ENCODE results near the gene ATR.
"Not testable (repeated sequence)": the region's sequence is repeated elsewhere in the genome, so short reads cannot be mapped to it uniquely, and the experiment has no call there.

ATR gene

GRCh38 chr3:142592268-142592667 is 13.7 kb upstream of the ATR start:
- not testable (repeated sequence) for DNase-seq

DNA sequence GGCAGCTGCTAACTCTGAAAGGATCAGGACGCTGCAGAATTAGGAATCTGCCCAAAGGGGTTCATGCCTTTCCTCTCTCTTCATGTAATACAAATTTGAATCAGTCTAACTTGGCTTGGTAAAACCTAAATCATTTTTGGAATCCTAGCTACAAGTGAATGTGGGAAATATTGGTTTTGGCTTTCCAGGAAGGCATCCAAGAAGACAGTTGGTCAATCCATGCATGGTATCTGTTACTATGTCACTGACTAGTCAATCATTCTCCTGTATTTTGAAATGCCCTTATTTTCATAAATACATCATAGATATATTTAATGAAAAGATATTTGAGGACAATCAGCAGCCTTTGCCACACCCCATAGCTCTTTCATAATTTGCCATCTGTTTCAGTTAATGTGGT is 10.2 kb upstream of the ATR start:
- DNase-seq = no peak

DNA sequence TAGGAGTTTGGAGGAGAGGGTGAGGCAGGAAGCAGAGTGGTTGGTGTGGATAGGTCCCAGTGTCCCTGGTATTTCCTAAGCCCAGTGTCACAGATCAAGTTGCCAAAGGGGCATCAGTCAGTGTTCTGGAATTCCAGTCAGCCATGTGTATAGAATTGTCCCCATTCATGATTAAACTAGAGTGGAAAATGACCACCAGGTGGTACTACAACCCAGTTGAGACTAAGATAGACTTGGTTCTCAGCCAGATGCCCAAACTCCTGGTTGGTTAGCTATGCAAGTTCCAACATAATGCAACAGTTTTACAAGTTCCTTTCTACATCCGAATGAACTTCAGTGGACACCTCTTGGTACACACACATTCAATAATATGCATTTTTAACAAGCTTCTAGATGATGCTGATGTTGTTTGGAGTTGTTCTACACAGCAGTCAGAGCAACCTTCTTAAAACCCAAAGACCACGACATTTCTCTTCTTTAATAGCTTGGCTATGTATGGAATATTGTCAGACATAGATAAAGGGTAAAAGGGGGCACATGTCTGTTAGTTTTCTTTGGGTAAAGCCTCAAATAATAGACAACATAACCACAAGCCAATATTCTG is 8.4 kb upstream of the ATR start:
- peak; percentile 43 for DNase-seq

GRCh38 chr3:142581070-142581469 is 2.5 kb upstream of the ATR start:
- not testable (repeated sequence) for DNase-seq

- no peak for DNase-seq
These were observed 1.5 kb upstream of the ATR start for GRCh38 chr3:142580061-142580423.

- no peak for DNase-seq
These were observed 721 bp downstream of the ATR start for GRCh38 chr3:142577696-142578328.

GRCh38 chr3:142576792-142577191 is 1.7 kb downstream of the ATR start:
- DNase-seq = no peak

DNA sequence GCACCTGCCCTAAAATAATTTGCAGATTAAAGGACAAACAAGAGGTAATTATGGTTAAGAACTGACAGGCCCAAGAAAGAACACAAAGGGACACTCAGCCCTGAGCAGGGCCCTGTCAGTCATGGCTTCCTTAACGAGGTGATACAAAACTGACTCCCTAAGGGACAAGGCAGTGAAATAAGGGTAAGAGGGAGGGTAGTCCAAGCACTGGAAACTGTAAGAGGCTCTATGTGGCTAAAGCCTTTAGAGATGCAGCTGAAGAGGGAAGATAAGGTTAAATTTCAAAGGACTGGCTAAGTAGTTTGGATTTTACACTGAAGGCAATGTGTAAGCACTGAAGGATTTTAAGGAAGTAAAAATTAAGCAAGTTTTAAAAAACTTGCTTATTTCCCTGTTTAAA is 3.9 kb downstream of the ATR start:
- DNase-seq = no peak

DNA sequence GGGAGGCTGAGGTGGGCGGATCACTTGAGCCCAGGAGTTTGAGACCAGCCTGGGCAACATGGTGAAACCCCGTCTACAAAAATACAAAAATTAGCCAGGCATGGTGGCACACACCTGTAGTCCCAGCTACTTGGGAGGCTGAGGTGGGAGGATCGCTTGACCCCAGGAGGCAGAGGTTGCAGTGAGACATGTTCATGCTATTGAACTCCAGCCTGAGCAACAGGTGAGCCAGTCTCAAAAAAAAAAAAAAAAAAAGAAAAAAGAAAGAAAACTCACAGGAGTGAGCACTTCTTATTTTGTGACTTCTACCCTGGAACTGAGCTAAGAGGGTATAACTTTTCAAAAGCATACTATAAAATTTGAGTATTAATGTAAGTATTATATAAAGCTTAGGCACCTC is 4.3 kb downstream of the ATR start:
- not testable (repeated sequence) for DNase-seq

DNA sequence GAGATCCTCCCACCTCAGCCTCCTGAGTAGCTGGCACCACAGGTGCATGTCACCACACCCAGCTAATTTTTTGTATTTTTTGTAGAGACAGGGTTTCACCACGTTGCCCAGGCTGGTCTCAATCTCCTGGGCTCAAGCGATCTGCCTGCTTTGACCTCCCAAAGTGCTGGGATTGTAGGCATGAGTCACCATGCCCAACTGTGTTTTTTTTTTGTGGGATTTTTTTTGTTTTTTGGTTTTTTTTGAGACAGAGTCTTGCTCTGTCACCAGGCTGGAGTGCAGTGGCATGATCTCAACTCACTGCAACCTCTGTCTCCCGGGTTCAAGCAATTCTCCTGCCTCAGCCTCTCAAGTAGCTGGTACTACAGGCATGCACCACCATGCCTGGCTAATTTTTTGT is 9.1 kb downstream of the ATR start:
- not testable (repeated sequence) for DNase-seq

- no peak for DNase-seq
These were observed 10.0 kb downstream of the ATR start for GRCh38 chr3:142568393-142569017.

GRCh38 chr3:142566096-142566495 is 12.4 kb downstream of the ATR start:
- DNase-seq = no peak

- DNase-seq = no peak
These were observed 15.0 kb downstream of the ATR start for GRCh38 chr3:142563496-142563997.

GRCh38 chr3:142560118-142560517 is 18.4 kb downstream of the ATR start:
- DNase-seq = no peak

GRCh38 chr3:142553741-142554140 is 24.8 kb downstream of the ATR start:
- DNase-seq = no peak

GRCh38 chr3:142552579-142552978 is 26.0 kb downstream of the ATR start:
- not testable (repeated sequence) for DNase-seq

DNA sequence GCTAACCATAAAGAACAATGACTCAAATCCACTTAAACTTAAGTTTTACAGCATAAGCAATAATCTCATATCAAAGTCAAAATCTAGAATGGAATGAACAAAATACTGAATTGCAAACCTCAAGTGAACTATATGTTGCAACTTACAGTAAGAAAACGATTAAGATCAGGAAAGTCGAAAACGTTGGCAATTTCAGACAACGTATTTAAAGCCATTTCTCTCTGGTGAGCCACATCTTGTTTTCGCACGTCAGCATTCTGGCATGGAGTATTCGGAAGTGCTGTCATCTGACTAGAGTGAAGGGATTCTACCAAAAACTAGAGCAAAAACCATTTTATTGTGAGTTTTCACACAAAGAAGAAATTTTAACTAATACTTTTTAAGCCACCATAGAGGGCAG is 28.5 kb downstream of the ATR start:
- DNase-seq = no peak

DNA sequence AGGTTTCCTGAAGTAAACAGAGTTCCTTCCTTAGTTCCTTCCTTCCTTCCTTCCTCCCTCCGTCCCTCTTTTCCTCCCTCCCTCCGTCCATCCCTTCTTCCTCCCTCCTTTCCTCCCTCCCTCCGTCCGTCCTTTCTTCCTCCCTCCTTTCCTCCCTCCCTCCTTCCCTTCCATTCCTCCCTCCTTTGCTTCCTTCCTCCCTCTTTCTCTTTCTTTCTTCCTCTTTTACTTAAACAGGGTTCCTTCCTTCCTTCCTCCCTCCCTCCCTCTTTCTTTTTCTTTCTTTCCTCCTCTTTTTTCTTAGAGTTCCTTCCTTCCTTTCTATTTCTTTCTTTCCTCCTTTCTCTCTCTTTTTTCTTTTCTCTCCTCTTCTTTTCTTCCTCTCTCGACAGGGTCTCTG is 35.2 kb downstream of the ATR start:
- DNase-seq = no peak

DNA sequence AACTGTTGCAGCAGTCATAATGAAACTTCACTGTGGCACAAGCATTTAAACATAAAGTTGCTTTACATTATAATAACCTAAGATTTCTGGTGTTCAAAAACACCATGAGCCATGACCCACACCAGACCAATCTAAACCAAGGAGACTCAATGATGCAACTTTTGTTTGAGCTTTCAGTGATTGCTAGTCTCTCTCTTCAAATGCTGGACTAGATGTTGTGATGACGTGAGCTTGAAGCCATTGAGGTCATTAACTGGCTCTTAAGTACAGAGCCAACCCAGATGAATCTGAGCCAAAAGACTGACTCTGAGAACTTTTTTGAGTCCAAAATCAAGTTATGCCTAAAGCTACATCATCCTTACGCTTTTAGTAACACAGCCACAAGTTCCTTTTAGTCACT is 36.5 kb downstream of the ATR start:
- DNase-seq = no peak

GRCh38 chr3:142536519-142536918 is 42.0 kb downstream of the ATR start:
- DNase-seq = no peak

DNA sequence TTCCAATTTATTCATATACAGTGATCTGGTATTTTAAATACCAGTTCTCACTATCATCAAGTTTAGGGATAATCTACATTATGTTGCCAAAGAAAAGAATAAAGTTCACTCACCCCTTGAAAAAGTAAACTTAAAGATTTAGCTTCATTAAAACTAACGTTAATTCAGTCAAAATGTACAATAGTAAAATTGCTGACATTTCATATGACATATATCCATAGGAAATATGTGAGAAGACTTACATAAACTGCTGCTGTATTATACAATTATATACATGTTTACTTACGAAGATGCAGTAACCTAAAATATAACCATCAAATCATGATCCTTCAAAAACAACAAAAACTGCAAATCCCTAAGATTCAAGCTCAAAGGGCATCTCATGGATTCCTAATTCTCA is 44.0 kb downstream of the ATR start:
- no peak for DNase-seq

GRCh38 chr3:142530296-142530695 is 48.2 kb downstream of the ATR start:
- DNase-seq = no peak

DNA sequence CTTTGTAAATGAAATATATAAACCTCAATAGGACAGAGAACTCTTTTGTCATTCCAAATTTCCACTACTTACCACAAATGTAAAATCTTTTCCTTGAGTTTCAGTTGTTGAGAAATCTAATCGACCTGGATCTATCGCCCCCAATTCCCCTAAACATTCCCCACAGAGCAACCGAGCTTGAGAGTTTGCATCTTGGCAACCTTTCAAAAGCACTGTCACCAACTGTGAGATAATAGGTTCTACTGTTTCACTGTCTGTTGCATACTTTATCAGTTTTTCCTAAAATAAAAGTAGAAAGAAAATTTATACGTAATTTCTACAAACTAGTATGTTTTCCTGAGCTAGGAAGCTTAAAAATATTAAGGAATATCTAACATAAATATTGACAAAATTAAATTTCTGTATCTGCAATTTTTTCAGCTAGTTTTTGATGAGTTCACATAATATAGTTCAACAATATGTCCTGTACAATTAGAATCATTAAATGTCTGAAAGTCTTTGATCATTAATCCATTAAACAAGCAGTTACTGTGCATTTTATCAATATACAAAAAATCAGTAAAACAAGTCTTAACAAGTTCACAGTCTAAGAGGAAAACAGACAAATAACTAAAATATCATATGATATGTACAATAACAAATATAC is 54.5 kb downstream of the ATR start:
- no peak for DNase-seq

- DNase-seq = no peak
These were observed 69.5 kb downstream of the ATR start for GRCh38 chr3:142509079-142509478.
